Measurements from ENCODE around the gene ITGB3BP.
"Not testable (repeated sequence)": the region's sequence is repeated elsewhere in the genome, so short reads cannot be mapped to it uniquely, and the experiment has no call there.

ITGB3BP gene

GRCh38 chr1:63522891-63523728, at the start of gene ITGB3BP, which contains the start of gene EFCAB7:
ITGB3BP (minus strand) TSS chr1:63523225; CDS start chr1:63523133, 92 bp downstream.
EFCAB7 (plus strand) TSS chr1:63523525; CDS start chr1:63525573, 2,048 bp downstream.
- peak; percentile 97 for DNase-seq

GRCh38 chr1:63572686-63573085, 49.7 kb upstream of the ITGB3BP start:
- DNase-seq: not testable (repeated sequence)

GRCh38 chr1:63569640-63570316, 46.8 kb upstream of the ITGB3BP start:
- no peak for DNase-seq

- DNase-seq: no peak
Measured at GRCh38 chr1:63569068-63569467, 46.0 kb upstream of the ITGB3BP start.

- DNase-seq: no peak
Measured at GRCh38 chr1:63563745-63564144, 40.7 kb upstream of the ITGB3BP start.

- DNase-seq: no peak
Measured at GRCh38 chr1:63559357-63559756, 36.3 kb upstream of the ITGB3BP start.

GRCh38 chr1:63557365-63557987, 34.5 kb upstream of the ITGB3BP start:
- DNase-seq: no peak

- no peak for DNase-seq
Measured at GRCh38 chr1:63555480-63555879, 32.5 kb upstream of the ITGB3BP start.

GRCh38 chr1:63548877-63549276, 25.9 kb upstream of the ITGB3BP start:
- DNase-seq: no peak

GRCh38 chr1:63548303-63548702, 25.3 kb upstream of the ITGB3BP start:
- DNase-seq: no peak

- DNase-seq: no peak
Measured at GRCh38 chr1:63547621-63548294, 24.7 kb upstream of the ITGB3BP start.

GRCh38 chr1:63545780-63546179, 22.8 kb upstream of the ITGB3BP start:
- no peak for DNase-seq

- no peak for DNase-seq
Measured at GRCh38 chr1:63537940-63538339, 14.9 kb upstream of the ITGB3BP start.

- DNase-seq: no peak
Measured at GRCh38 chr1:63537006-63537405, 14.0 kb upstream of the ITGB3BP start.

- DNase-seq: no peak
Measured at GRCh38 chr1:63534406-63534805, 11.4 kb upstream of the ITGB3BP start.

- no peak for DNase-seq
Measured at GRCh38 chr1:63533931-63534330, 10.9 kb upstream of the ITGB3BP start.

- DNase-seq: no peak
Measured at GRCh38 chr1:63532727-63533126, 9.7 kb upstream of the ITGB3BP start.

GRCh38 chr1:63524201-63524600, 1.2 kb upstream of the ITGB3BP start:
- DNase-seq: no peak

- no peak for DNase-seq
Measured at GRCh38 chr1:63523738-63524137, 713 bp upstream of the ITGB3BP start.

GRCh38 chr1:63516629-63517028, 6.4 kb downstream of the ITGB3BP start:
- DNase-seq: no peak

GRCh38 chr1:63512584-63512983, 10.4 kb downstream of the ITGB3BP start:
- DNase-seq: no peak

- no peak for DNase-seq
Measured at GRCh38 chr1:63509718-63510117, 13.3 kb downstream of the ITGB3BP start.

GRCh38 chr1:63506782-63507181, 16.2 kb downstream of the ITGB3BP start:
- no peak for DNase-seq

Data from DMS153 (cell line).